Cardiac muscle cell (in vitro differentiated cells and primary cell): ENCODE measurements around the gene NR5A2. TPM values are rescaled to one million over a fixed set of nuclear protein-coding genes. Genes with fewer than 3 reads are reported as not detected.

Experiments
- DNase-seq, 2 donors: peaks; one replicate each; pipeline versions ENCODE4 v3.0.0 to v3.0.0-alpha.2; 2010 to 2017; ENCODE audit warnings: low read depth in 1 of 2, low spot score in 1 of 2
- H3K27ac ChIP-seq: fragments of 200-600 bp; sonication (generic); 2 replicates; pipeline ENCODE4 v1.5.1; 2016
- H3K27me3 ChIP-seq: fragments of 200-600 bp; sonication (generic); 2 replicates; pipeline ENCODE4 v1.6.0; 2016; ENCODE audit warnings: control low read depth
- H3K36me3 ChIP-seq: fragments of 200-600 bp; sonication (generic); 2 replicates; pipeline ENCODE4 v1.5.1; 2016; ENCODE audit warnings: control low read depth
- H3K4me1 ChIP-seq: fragments of 200-600 bp; sonication (generic); 2 replicates; pipeline ENCODE4 v1.8.1; 2017; ENCODE audit warnings: low read depth, mild to moderate bottlenecking, mixed run types
- H3K4me3 ChIP-seq: fragments of 200-600 bp; sonication (generic); 2 replicates; pipeline ENCODE4 v1.5.1; 2016; ENCODE audit warnings: mild to moderate bottlenecking
- H3K9me3 ChIP-seq: fragments of 200-600 bp; sonication (generic); 2 replicates; pipeline ENCODE4 v1.5.1; 2017; ENCODE audit warnings: low read depth, mild to moderate bottlenecking, control low read depth
- polyA plus RNA-seq: library from polyadenylated mRNA; unstranded; fragments of >200 nt; fragmentation: Nextera tagmentation; extraction: Ambion mirVana; gene quantifications from 2 replicates; pipeline ENCODE4 v1.2.1, GENCODE V29; 2016
- total RNA-seq: library from RNA; depleted of rRNA; stranded (reverse); fragments of >200 nt; gene quantifications from 2 replicates; pipeline ENCODE4 v1.2.3, GENCODE V29; 2016
- TF ChIP-seq, protein P1 (sequence below): IDR thresholded peaks from 2 replicates; pipeline ENCODE4 v1.5.1; 2012; ENCODE audit warnings: low read depth, mild to moderate bottlenecking, low read length

NR5A2 gene
- total and polyA plus RNA-seq, 2 experiments from 2014 or later, result 0.15 TPM; not detected in 1

- no peaks in the 10 kb centered on the region for H3K9me3 ChIP-seq
- TF ChIP-seq, protein P1, sequence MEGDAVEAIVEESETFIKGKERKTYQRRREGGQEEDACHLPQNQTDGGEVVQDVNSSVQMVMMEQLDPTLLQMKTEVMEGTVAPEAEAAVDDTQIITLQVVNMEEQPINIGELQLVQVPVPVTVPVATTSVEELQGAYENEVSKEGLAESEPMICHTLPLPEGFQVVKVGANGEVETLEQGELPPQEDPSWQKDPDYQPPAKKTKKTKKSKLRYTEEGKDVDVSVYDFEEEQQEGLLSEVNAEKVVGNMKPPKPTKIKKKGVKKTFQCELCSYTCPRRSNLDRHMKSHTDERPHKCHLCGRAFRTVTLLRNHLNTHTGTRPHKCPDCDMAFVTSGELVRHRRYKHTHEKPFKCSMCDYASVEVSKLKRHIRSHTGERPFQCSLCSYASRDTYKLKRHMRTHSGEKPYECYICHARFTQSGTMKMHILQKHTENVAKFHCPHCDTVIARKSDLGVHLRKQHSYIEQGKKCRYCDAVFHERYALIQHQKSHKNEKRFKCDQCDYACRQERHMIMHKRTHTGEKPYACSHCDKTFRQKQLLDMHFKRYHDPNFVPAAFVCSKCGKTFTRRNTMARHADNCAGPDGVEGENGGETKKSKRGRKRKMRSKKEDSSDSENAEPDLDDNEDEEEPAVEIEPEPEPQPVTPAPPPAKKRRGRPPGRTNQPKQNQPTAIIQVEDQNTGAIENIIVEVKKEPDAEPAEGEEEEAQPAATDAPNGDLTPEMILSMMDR, result no peak
- peaks cover 14% of the 10 kb centered on the region for H3K27me3 ChIP-seq
- peaks cover 3% of the 10 kb centered on the region for H3K4me1 ChIP-seq
- H3K4me3 ChIP-seq, result no peak overlapping the region
- H3K36me3 ChIP-seq, result no peaks in the 10 kb centered on the region
- no peak for DNase-seq
- no peak overlapping the region for H3K27ac ChIP-seq
These were observed 45.3 kb downstream of the NR5A2 start for GRCh38 chr1:200072636-200073285.

GRCh38 chr1:200073286-200073637 is 45.8 kb downstream of the NR5A2 start:
- H3K4me1 ChIP-seq, result peaks cover 3% of the 10 kb centered on the region
- no peak overlapping the region for H3K27ac ChIP-seq
- H3K9me3 ChIP-seq, result no peaks in the 10 kb centered on the region
- no peak for DNase-seq
- no peak overlapping the region for H3K4me3 ChIP-seq
- H3K36me3 ChIP-seq, result no peaks in the 10 kb centered on the region
- peaks cover 15% of the 10 kb centered on the region for H3K27me3 ChIP-seq
- TF ChIP-seq, protein P1, result no peak

DNA sequence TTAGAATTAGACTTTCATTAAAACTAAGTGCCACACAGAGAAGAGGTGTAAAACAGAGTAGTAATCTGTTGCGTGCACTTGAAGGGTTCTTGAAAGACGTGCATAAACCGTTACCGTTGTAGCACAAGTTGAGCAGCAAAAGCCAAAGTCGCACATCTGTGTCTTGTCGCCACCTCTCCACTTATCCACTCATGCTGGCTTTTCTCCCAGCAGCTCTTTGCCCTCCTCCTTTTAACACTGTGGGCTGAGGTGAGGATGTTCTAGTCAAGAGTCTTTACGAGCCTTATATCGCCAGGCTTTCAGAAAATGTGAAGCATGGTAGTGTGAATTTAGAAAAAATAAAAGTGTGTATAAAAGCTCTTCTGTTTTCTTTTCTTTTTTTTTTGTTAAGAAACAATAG is 48.0 kb downstream of the NR5A2 start:
- TF ChIP-seq, protein P1, result no peak
- H3K9me3 ChIP-seq, result no peaks in the 10 kb centered on the region
- no peaks in the 10 kb centered on the region for H3K36me3 ChIP-seq
- no peak overlapping the region for H3K4me3 ChIP-seq
- H3K4me1 ChIP-seq, result peaks cover 3% of the 10 kb centered on the region
- peak; percentile 50 to 59 for DNase-seq
- no peak overlapping the region for H3K27ac ChIP-seq
- peaks cover 18% of the 10 kb centered on the region for H3K27me3 ChIP-seq

DNA sequence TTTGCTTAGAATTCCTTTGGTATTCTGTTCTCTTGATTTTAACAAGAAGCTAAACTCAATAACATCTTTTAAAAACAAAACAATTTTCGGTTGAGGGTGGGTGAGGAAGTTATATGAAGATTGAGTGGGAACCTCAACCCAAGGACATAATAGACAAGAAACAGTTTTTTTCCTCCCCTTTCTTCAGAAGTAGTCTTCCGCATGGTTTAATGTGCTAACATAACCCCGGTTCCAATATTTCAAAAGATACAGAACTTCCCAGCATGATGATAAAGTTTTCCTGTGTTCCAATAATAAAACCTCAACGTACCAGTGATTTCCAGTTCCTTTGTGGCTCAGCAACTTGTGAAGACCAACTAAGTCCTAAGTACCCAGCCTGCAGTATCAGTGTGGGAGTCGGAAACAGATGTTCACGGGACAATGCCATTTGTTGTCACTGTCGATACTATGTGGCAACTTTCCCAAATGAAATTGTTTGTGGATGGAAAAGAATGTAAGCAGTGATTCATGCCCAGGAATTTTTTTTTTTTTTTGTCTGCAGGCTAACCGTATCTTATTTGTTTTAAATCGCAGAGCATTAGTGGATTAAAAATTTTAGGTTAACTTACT is 48.5 kb downstream of the NR5A2 start:
- Histone ChIP-seq H3K4me1 (peaks cover 3% of the 10 kb centered on the region), H3K9me3 (no peaks in the 10 kb centered on the region), H3K27ac (no peak overlapping the region), H3K4me3 (no peak overlapping the region), H3K27me3 (peaks cover 23% of the 10 kb centered on the region), H3K36me3 (no peaks in the 10 kb centered on the region)
- TF ChIP-seq, protein P1, result no peak
- peak in 1 of 2 donors; percentile 93 for DNase-seq

- Histone ChIP-seq H3K27me3 (peaks cover 27% of the 10 kb centered on the region), H3K27ac (no peak overlapping the region)
- DNase-seq, result no peak
These were observed 51.9 kb downstream of the NR5A2 start for GRCh38 chr1:200079232-200079940.

More at GRCh38 chr1:200079232-200079940, 51.9 kb downstream of the NR5A2 start:
- Histone ChIP-seq H3K36me3 (no peaks in the 10 kb centered on the region), H3K9me3 (no peaks in the 10 kb centered on the region), H3K4me3 (no peak overlapping the region), H3K4me1 (peaks cover 11% of the 10 kb centered on the region)
- TF ChIP-seq, protein P1, result no peak
